ENCODE data around the gene CD163L1.

Gene CD163L1

GRCh38 chr12:7321624-7322023 is 122.3 kb downstream of the CD163L1 start:
- DNase-seq, result no peak

GRCh38 chr12:7319930-7320329 is 124.0 kb downstream of the CD163L1 start:
- no peak for DNase-seq

- DNase-seq, result no peak
Observed at GRCh38 chr12:7310070-7310469, 133.9 kb downstream of the CD163L1 start.

All from MV-4-11 (cell line).